H1 (cell line): ENCODE measurements around the gene MRPL16. TPM values are rescaled to one million over a fixed set of nuclear protein-coding genes. Genes with fewer than 3 reads are reported as not detected.
A peak's percentile ranks its signal among the peaks of the same experiment; 100 is the strongest.

Experiments used
- CTCF ChIA-PET: fragments of 300-600 bp; sonication (Branson Sonifier 250); formaldehyde crosslinking; loops from one replicate; lab custom pipeline; 2021; ENCODE audit not compliant: partially characterized antibody; lab: Charles Lee
- POLR2A ChIA-PET: fragments of 300-600 bp; sonication (Branson Sonifier 250); formaldehyde crosslinking; loops from one replicate; lab custom pipeline; 2021; ENCODE audit warnings: inconsistent platforms; ENCODE audit not compliant: partially characterized antibody; lab: Charles Lee
- DNase-seq, 2 experiments: peaks; one replicate each; pipeline versions ENCODE4 v3.0.0 to v3.0.0-alpha.2; 2010 to 2022; ENCODE audit warnings: low spot score in 2 of 2, low read depth in 1 of 2, mixed read lengths in 1 of 2
- FAIRE-seq: peaks from 2 replicates; lab custom pipeline; 2011; peaks lifted over from hg19 to GRCh38; lab: Jason Lieb, UNC
- H2AFZ ChIP-seq: 2 replicates; pipeline ENCODE4 v1.8.1; 2012; ENCODE audit warnings: low read length, inconsistent platforms
- H2AK5ac ChIP-seq: 2 replicates; pipeline ENCODE4 v1.6.1; 2013; ENCODE audit warnings: low read depth, low read length
- H2BK120ac ChIP-seq: replicated peaks from 2 replicates; pipeline ENCODE3; 2013; ENCODE audit warnings: low read depth, low read length, inconsistent platforms
- H2BK12ac ChIP-seq: 2 replicates; pipeline ENCODE4 v1.6.1; 2013; ENCODE audit warnings: low read depth, low read length
- H2BK15ac ChIP-seq: 2 replicates; pipeline ENCODE4 v1.6.1; 2013; ENCODE audit warnings: low read length
- H2BK20ac ChIP-seq: 2 replicates; pipeline ENCODE4 v1.6.1; 2013; ENCODE audit warnings: low read length
- H2BK5ac ChIP-seq: 2 replicates; pipeline ENCODE4 v1.6.1; 2013; ENCODE audit warnings: low read depth, low read length
- H3K14ac ChIP-seq: 2 replicates; pipeline ENCODE4 v1.6.1; 2013; ENCODE audit warnings: inconsistent platforms; ENCODE audit not compliant: insufficient read length
- H3K18ac ChIP-seq: 2 replicates; pipeline ENCODE4 v1.6.1; 2013; ENCODE audit warnings: low read length; ENCODE audit errors: extremely low read depth
- H3K23ac ChIP-seq: 2 replicates; pipeline ENCODE4 v1.6.1; 2013; ENCODE audit warnings: inconsistent platforms; ENCODE audit not compliant: insufficient read length
- H3K23me2 ChIP-seq: 2 replicates; pipeline ENCODE4 v1.6.1; 2013; ENCODE audit warnings: low read depth, low read length
- H3K27ac ChIP-seq: 2 replicates; pipeline ENCODE4 v1.6.1; 2011; ENCODE audit warnings: low read depth, low read length, inconsistent platforms
- H3K27me3 ChIP-seq, 4 experiments: replicated peaks in 1 of 4; 1 replicate in 1 of 4; 2 replicates in 3 of 4; pipeline versions ENCODE4 v1.6.1 to v1.8.1; 2011 to 2013; ENCODE audit warnings: low read length in 3 of 4, mild to moderate bottlenecking in 3 of 4, inconsistent platforms in 2 of 4, mixed read lengths in 2 of 4, moderate library complexity in 1 of 4; ENCODE audit not compliant: control insufficient read depth in 3 of 4, insufficient read depth in 3 of 4; ENCODE audit errors: extremely low read depth in 1 of 4
- H3K36me3 ChIP-seq, 4 experiments: 2 replicates each; pipeline versions ENCODE4 v1.6.1 to v1.8.1; 2011 to 2013; ENCODE audit warnings: mild to moderate bottlenecking in 4 of 4, low read length in 3 of 4, moderate library complexity in 2 of 4, control low read depth in 1 of 4, inconsistent platforms in 1 of 4; ENCODE audit not compliant: insufficient read depth in 4 of 4, control insufficient read depth in 2 of 4
- H3K4ac ChIP-seq: replicated peaks from 2 replicates; pipeline ENCODE3; 2013; ENCODE audit warnings: low read length, low read depth, mixed read lengths, inconsistent platforms; ENCODE audit not compliant: insufficient read length
- H3K4me1 ChIP-seq, 4 experiments: replicated peaks in 1 of 4; 1 replicate in 1 of 4; 2 replicates in 3 of 4; pipeline versions ENCODE4 v1.6.1 to v1.8.1; 2011 to 2013; ENCODE audit warnings: low read length in 3 of 4, inconsistent platforms in 2 of 4, mixed read lengths in 1 of 4; ENCODE audit not compliant: insufficient read depth in 4 of 4, control insufficient read depth in 3 of 4
- H3K4me2 ChIP-seq, 2 experiments: 2 replicates each; pipeline versions ENCODE4 v1.6.1 to v1.8.1; 2011 to 2013; ENCODE audit warnings: low read depth in 2 of 2, low read length in 2 of 2, control low read depth in 1 of 2, inconsistent platforms in 1 of 2, mild to moderate bottlenecking in 1 of 2; ENCODE audit not compliant: insufficient read depth in 1 of 2
- H3K4me3 ChIP-seq, 4 experiments: fragments of 200-600, 300-600 bp in 1 of 4; sonication (generic), shearing (Covaris generic), sonication (Bioruptor Twin) in 1 of 4; 2 replicates each; pipeline versions ENCODE4 v1.5.1 to v1.8.1; 2011 to 2016; ENCODE audit warnings: low read length in 4 of 4, low read depth in 3 of 4, control low read depth in 2 of 4, inconsistent platforms in 2 of 4, mild to moderate bottlenecking in 2 of 4, mixed read lengths in 1 of 4, moderate library complexity in 1 of 4; ENCODE audit not compliant: insufficient read depth in 2 of 4; ENCODE audit errors: extremely low read depth in 1 of 4
- H3K56ac ChIP-seq: replicated peaks from 2 replicates; pipeline ENCODE3; 2013; ENCODE audit warnings: low read depth, mild to moderate bottlenecking, mixed read lengths, low read length, inconsistent platforms; ENCODE audit not compliant: insufficient read length
- H3K79me1 ChIP-seq: 2 replicates; pipeline ENCODE4 v1.6.1; 2013; ENCODE audit warnings: low read depth, low read length, control low read depth
- H3K79me2 ChIP-seq, 2 experiments: 2 replicates each; pipeline versions ENCODE4 v1.6.1 to v1.8.1; 2012 to 2013; ENCODE audit warnings: low read length in 2 of 2, mild to moderate bottlenecking in 2 of 2, inconsistent platforms in 1 of 2; ENCODE audit not compliant: insufficient read depth in 2 of 2, control insufficient read depth in 1 of 2
- H3K9ac ChIP-seq, 4 experiments: replicated peaks in 1 of 4; 1 replicate in 1 of 4; 2 replicates in 3 of 4; pipeline versions ENCODE4 v1.6.1 to v1.8.1; 2011 to 2013; ENCODE audit warnings: low read depth in 3 of 4, low read length in 3 of 4, control low read depth in 2 of 4, mild to moderate bottlenecking in 2 of 4, moderate library complexity in 2 of 4, inconsistent platforms in 1 of 4; ENCODE audit errors: extremely low read depth in 1 of 4
- H3K9me3 ChIP-seq, 2 experiments: 2 replicates each; pipeline versions ENCODE4 v1.6.1 to v1.8.1; 2012 to 2013; ENCODE audit warnings: mild to moderate bottlenecking in 2 of 2, moderate library complexity in 2 of 2, control low read depth in 1 of 2, inconsistent platforms in 1 of 2, low read depth in 1 of 2, low read length in 1 of 2, mixed read lengths in 1 of 2; ENCODE audit not compliant: insufficient read depth in 2 of 2
- H4K20me1 ChIP-seq, 2 experiments: replicated peaks in 1 of 2; 2 replicates each; pipeline versions ENCODE3 to v1.8.1; 2011 to 2013; ENCODE audit warnings: inconsistent platforms in 2 of 2, low read length in 2 of 2, mild to moderate bottlenecking in 1 of 2; ENCODE audit not compliant: insufficient read depth in 2 of 2, control insufficient read depth in 1 of 2
- H4K5ac ChIP-seq: 2 replicates; pipeline ENCODE4 v1.6.1; 2013; ENCODE audit warnings: low read length, low read depth, mixed read lengths, inconsistent platforms; ENCODE audit not compliant: insufficient read length
- H4K8ac ChIP-seq: 2 replicates; pipeline ENCODE4 v1.8.0; 2013; ENCODE audit warnings: mild to moderate bottlenecking, moderate library complexity, low read length, inconsistent platforms; ENCODE audit not compliant: insufficient read depth; ENCODE audit errors: extremely low read depth
- H4K91ac ChIP-seq: replicated peaks from 2 replicates; pipeline ENCODE3; 2013; ENCODE audit warnings: low read length, mixed read lengths, inconsistent platforms; ENCODE audit not compliant: insufficient read length
- HDAC2 ChIP-seq, 2 experiments: fragments of 300-600 bp in 1 of 2; sonication (generic) in 1 of 2; IDR thresholded peaks; 2 replicates each; pipeline ENCODE4 v1.6.1; 2011 to 2012; ENCODE audit warnings: low read depth in 2 of 2, low read length in 2 of 2, mild to moderate bottlenecking in 2 of 2, moderate library complexity in 2 of 2, borderline replicate concordance in 1 of 2, inconsistent platforms in 1 of 2
- POU5F1 ChIP-seq: IDR thresholded peaks from 2 replicates; pipeline ENCODE4 v1.6.1; 2011; ENCODE audit warnings: low read depth, mild to moderate bottlenecking, low read length, moderate library complexity
- YY1 ChIP-seq: IDR thresholded peaks from 2 replicates; pipeline ENCODE4 v1.6.1; 2011; ENCODE audit warnings: low read depth, mild to moderate bottlenecking, low read length
- WGBS, 2 experiments: shearing (Covaris generic) in 1 of 2; methylation state at CpG; one replicate each; pipeline versions ENCODE4 v1.1.6 to v1.1.7; 2013 to 2015; ENCODE audit warnings: low lambda C conversion rate in 2 of 2, mixed read lengths in 2 of 2, inconsistent platforms in 1 of 2, low coverage in 1 of 2, missing lambda C conversion rate in 1 of 2; ENCODE audit not compliant: insufficient replicate concordance in 2 of 2, insufficient coverage in 1 of 2, insufficient read length in 1 of 2; ENCODE audit errors: extremely low coverage in 1 of 2, missing lambda C conversion rate in 1 of 2; 5-methylcytosine and 5-hydroxymethylcytosine counted together
- polyA plus RNA-seq, 7 experiments: library from polyadenylated mRNA; depleted of rRNA in 3 of 7; stranded (reverse) in 5 of 7; unstranded in 2 of 7; fragments of >200 nt in 5 of 7; fragments of 200-250 nt in 2 of 7; gene quantifications; 1 replicate in 5 of 7; 2 replicates in 1 of 7; 4 replicates in 1 of 7; pipeline versions ENCODE4 v1.2.1 to v1.2.3, GENCODE V29; 2011 to 2013; ENCODE audit warnings: missing spikeins in 2 of 7, mixed read lengths in 2 of 7
- total RNA-seq: library from RNA; stranded (reverse); fragmentation: NEBNext Ultra II Directional; extraction: Animal tissue kit (Norgen Biotek cat#: 25700); gene quantifications from 2 replicates; pipeline ENCODE4 v1.2.1, GENCODE V29; 2021

Gene MRPL16
- total and polyA plus RNA-seq, 2 of the 8 experiments (the other 6 are each of a cell fraction or from before 2014, with no cell fraction given): 69.2 to 79.8 TPM

GRCh38 chr11:59814021-59814420 lies 3.4 kb upstream of the MRPL16 start:
- no peaks in the 10 kb centered on the region for H3K9me3 ChIP-seq
- H3K36me3 ChIP-seq: no peaks in the 10 kb centered on the region
- no peaks in the 10 kb centered on the region for H3K27me3 ChIP-seq
- H3K4me2 ChIP-seq: peak overlapping the region; percentile 61 to 78; a peak in 3 of 4 replicates
- no peak overlapping the region for H3K14ac ChIP-seq
- peaks cover 0 to 10% of the 10 kb centered on the region in 2 experiments; a peak in 2 of 4 replicates for H3K79me2 ChIP-seq
- no peak overlapping the region for H2BK5ac ChIP-seq
- H2BK15ac ChIP-seq: no peak overlapping the region
- peak overlapping the region in 1 of 4 experiments; percentile 63; a peak in 2 of 8 replicates for H3K4me3 ChIP-seq
- no peak overlapping the region for H3K4ac ChIP-seq
- H3K4me1 ChIP-seq: peaks cover 6 to 15% (median 9%) of the 10 kb centered on the region in 4 experiments
- H2AFZ ChIP-seq: no peak overlapping the region
- no peak overlapping the region for H2BK12ac ChIP-seq
- WGBS, 2 experiments: 81% methylated on average over 1 of the region's 1 CpG; no CpG with 5 or more reads in 1 of the 2 experiments
- FAIRE-seq: no peak
- no peak for TF ChIP-seq YY1
- no peak for TF ChIP-seq HDAC2 (IDR thresholded peaks at IDR 0.05; ENCODE audit: borderline replicate concordance in 1 of 2, low read depth in 2 of 2, low read length in 2 of 2)
- no peak for TF ChIP-seq POU5F1
- no peak overlapping the region for H3K27ac ChIP-seq
- ChIA-PET POLR2A (interaction anchor here (0.6 kb wide), 1 partner anchor 642 kb away, joined by 3 read pairs; the partner anchor contains the start of gene DTX4), CTCF (interaction anchor here (0.8 to 2.9 kb wide), 3 partner anchors 11 to 307 kb away, joined by 3 to 14 read pairs (median 3); no protein-coding TSS in a partner anchor)
- H4K20me1 ChIP-seq: no peaks in the 10 kb centered on the region
- H2BK20ac ChIP-seq: no peak overlapping the region
- no peak overlapping the region for H4K91ac ChIP-seq
- 0 out of 2 replicates have a peak, but pooled peaks cover 3% of the 10 kb centered on the region for H3K79me1 ChIP-seq
- no peak overlapping the region for H3K23ac ChIP-seq
- H2BK120ac ChIP-seq: no peak overlapping the region
- no peak overlapping the region for H3K18ac ChIP-seq
- H3K56ac ChIP-seq: no peak overlapping the region
- no peak for DNase-seq
- H2AK5ac ChIP-seq: no peak overlapping the region
- H4K5ac ChIP-seq: peak overlapping the region; percentile 19
- H3K23me2 ChIP-seq: 0 out of 2 replicates have a peak, but pooled peaks cover 4% of the 10 kb centered on the region
- no peak overlapping the region for H4K8ac ChIP-seq
- no peak overlapping the region for H3K9ac ChIP-seq
